GM18868 (cell line): ENCODE results near the gene IL21R.

Source experiments
- ATAC-seq: cut with Tn5 transposase; IDR thresholded peaks from one replicate; pipeline ENCODE4 v1.9.1; 2021; ENCODE audit warnings: mild to moderate bottlenecking, moderate library complexity; ENCODE audit not compliant: unreplicated experiment

The IL21R gene

DNA sequence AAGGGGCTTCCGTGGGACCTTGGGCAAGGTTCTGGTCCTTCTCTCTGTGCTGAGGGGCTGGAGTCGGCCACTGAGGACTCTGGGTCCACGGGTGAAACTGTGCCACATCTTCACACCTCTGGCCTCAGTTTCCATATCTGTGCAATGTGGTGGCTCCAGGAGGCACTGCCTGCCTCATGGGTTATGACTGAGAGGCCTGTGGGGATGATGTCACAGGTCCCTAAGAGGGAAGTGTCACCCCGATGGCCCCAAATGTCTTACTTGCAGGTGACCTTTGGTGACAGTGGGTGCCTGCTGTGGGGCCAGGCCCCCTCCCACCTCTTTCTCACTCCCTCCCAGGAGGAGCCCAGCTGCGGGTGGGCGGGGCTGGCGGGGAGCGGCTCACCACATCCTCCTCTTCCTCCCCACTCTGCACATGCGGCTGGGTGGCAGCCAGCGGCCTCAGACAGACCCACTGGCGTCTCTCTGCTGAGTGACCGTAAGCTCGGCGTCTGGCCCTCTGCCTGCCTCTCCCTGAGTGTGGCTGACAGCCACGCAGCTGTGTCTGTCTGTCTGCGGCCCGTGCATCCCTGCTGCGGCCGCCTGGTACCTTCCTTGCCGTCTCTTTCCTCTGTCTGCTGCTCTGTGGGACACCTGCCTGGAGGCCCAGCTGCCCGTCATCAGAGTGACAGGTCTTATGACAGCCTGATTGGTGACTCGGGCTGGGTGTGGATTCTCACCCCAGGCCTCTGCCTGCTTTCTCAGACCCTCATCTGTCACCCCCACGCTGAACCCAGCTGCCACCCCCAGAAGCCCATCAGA, at the start of gene IL21R:
IL21R (plus strand) TSS at position 407 of the 801 bp plus-strand sequence. CDS start 27,898 bp downstream, outside the sequence.
- ATAC-seq, result peak; percentile 51

DNA sequence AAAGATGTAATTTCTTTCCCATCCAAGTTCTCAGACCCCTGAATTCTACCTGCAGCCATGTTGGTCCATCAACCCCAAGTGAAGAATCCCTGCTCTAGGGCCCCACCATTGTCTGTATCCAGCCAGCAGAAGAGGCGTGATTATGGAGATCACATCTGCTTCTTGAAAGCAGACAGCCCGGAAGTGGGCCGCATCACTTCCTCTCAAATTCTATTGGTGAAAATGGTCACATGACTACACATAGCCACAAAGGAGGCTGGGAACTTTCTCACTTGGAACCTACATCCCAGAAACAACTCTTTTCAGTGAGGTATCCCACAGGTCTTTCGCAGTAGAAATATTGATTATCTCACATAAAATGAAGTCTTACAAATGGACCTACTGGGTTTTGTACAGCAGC, 48.1 kb upstream of the IL21R start:
- no peak for ATAC-seq

DNA sequence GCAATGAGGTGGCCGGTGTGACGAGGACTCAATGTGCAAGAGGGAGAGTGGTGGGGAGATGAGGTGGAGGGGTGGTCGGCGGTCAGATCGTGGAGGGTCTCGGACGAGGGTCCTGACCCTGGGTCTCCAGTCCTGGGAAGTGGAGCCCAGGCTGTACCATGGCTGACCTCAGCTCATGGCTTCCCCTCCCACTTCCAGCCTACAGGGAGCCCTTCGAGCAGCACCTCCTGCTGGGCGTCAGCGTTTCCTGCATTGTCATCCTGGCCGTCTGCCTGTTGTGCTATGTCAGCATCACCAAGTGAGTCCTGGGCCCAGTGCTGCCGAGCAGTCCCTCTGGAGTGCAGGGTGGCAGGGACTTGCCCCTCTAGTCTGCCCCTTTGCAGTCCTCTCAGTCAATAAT, 46.4 kb upstream of the IL21R start:
- ATAC-seq, result no peak

DNA sequence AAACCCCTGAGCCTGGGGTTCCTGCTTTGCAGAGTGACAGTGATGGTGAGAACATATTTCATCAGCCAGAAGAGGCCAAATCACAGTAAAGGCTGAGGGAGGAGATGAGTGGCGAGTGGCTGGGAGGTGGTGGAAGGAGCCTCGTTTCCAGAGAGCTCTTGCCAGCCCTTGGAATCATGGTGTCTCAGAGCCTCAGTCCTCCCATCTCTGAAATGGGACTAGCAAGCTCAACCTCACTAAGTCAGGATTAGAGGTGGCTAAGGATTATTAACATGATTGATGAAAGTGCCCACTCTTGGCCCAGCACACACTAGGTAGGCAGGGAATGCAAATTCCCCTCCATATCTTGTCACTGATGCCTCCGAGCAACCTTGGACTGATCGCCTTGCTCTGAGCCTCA, 45.2 kb upstream of the IL21R start:
- ATAC-seq, result no peak

DNA sequence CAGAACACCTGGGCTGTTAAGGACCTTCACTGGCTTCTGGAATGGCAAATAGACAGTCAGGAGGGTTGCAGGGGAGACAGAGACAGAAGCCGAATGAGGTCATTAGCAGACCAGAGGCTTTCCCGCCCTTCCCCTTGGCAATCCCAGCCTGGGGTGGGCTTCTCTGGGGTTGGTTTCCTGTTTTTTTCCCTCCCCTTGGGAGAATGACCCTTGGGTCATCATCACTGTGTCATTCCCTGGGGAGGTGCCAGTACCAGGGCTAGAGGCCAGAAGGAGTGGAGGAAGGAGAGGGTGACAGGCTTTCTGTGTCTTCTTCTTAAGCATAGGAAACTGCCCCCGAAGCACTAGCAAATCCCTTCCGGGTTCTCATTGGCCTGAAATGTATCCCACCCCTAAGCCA, 42.9 kb upstream of the IL21R start:
- ATAC-seq, result no peak

DNA sequence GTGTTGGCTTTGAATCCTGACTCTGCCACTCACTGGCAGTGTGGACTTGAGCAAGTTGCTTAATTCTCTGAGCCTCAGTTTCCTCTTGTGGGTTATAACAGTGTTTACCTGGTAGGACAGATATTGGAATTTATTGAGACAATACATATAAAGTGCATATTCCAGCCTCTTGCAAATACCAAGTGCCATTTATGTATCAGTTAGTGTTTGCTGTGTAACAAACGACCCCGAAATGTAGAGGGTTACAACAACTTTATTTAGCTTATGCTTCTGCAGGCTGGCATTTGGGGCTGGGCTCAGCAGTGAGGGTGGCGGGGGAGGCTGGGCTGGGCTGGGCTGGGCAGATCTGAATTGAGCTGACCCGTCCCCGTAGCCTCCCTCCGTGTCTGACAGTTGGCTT, 42.4 kb upstream of the IL21R start:
- no peak for ATAC-seq

DNA sequence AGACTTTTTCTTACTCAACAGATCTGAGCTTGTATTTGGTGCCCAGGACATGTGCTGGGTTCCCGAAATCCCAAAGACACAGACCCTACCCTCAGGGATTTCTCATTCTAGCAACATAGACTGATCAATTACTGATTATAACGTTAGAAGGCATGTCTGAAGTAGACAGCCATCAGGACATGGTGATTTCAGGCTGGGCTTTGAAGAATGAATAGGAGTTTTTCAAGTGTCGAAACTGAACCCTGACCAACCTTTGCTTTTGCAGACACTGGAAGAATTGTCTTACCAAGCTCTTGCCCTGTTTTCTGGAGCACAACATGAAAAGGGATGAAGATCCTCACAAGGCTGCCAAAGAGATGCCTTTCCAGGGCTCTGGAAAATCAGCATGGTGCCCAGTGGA, 40.0 kb upstream of the IL21R start:
- no peak for ATAC-seq

DNA sequence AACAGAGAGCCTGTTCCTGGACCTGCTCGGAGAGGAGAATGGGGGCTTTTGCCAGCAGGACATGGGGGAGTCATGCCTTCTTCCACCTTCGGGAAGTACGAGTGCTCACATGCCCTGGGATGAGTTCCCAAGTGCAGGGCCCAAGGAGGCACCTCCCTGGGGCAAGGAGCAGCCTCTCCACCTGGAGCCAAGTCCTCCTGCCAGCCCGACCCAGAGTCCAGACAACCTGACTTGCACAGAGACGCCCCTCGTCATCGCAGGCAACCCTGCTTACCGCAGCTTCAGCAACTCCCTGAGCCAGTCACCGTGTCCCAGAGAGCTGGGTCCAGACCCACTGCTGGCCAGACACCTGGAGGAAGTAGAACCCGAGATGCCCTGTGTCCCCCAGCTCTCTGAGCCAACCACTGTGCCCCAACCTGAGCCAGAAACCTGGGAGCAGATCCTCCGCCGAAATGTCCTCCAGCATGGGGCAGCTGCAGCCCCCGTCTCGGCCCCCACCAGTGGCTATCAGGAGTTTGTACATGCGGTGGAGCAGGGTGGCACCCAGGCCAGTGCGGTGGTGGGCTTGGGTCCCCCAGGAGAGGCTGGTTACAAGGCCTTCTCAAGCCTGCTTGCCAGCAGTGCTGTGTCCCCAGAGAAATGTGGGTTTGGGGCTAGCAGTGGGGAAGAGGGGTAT, 39.3 kb upstream of the IL21R start:
- no peak for ATAC-seq

DNA sequence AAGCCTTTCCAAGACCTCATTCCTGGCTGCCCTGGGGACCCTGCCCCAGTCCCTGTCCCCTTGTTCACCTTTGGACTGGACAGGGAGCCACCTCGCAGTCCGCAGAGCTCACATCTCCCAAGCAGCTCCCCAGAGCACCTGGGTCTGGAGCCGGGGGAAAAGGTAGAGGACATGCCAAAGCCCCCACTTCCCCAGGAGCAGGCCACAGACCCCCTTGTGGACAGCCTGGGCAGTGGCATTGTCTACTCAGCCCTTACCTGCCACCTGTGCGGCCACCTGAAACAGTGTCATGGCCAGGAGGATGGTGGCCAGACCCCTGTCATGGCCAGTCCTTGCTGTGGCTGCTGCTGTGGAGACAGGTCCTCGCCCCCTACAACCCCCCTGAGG, 38.7 kb upstream of the IL21R start:
- no peak for ATAC-seq

DNA sequence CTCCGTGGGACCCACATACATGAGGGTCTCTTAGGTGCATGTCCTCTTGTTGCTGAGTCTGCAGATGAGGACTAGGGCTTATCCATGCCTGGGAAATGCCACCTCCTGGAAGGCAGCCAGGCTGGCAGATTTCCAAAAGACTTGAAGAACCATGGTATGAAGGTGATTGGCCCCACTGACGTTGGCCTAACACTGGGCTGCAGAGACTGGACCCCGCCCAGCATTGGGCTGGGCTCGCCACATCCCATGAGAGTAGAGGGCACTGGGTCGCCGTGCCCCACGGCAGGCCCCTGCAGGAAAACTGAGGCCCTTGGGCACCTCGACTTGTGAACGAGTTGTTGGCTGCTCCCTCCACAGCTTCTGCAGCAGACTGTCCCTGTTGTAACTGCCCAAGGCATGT, 38.2 kb upstream of the IL21R start:
- ATAC-seq, result no peak

DNA sequence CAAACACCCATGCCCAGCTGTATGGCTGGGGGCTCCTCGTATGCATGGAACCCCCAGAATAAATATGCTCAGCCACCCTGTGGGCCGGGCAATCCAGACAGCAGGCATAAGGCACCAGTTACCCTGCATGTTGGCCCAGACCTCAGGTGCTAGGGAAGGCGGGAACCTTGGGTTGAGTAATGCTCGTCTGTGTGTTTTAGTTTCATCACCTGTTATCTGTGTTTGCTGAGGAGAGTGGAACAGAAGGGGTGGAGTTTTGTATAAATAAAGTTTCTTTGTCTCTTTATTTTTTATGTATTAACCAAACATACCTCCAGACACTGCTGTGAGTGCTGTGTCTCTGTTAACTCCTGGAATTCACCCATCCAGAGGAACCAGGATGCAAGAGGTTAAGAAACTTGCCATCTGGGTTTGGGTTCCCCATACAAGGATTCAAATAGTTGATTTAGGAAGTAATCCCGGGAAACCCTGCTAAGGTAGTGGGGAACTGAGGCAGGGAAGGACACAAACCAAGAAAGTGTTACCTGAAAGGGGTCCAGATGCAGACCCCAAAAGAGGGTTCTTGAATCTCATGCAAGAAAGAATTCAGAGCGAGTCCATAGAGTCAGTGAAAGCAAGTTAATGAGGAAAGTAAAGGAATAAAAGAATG, 37.4 kb upstream of the IL21R start:
- ATAC-seq, result no peak

DNA sequence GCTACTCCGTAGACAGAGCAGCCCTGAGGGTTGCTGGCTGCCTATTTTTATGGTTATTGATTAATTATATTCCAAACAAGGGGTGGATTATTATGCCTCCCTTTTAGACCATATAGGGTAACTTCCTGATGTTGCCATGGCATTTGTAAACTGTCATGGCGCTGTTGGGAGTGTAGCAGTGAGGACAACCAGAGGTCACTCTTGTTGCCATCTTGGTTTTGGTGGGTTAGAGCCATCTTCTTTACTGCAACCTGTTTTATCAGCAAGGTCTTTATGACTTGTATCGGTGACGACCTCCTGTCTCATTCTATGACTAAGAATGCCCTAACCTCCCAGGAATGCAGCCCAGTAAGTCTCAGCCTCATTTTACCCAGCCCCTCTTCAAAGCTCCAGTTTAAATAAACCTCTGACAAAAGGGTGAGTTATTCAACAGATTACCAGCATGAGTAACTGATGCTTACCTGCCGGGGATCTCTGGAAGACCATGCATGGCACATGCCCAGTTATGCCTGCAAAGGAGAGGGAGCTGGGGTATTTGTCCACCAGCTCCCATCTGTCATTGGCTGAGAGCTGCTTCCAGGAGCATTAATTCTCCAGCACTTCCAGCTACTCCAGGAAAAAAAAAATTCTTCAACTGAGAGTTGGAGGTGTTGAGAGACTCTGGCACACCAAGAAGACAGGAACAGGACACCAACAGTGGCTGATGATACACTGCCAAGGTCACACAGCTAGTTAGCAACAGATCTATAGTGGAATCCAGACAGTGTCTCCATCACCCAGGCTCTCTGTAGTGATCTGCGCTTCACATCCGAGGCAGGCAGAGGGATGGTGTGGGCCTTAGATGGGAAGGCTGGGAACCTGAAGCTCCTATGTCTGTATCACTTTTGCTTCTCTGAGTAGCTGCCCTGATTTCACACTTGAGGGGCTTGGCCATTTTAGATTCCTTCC, 36.6 kb upstream of the IL21R start:
- no peak for ATAC-seq

DNA sequence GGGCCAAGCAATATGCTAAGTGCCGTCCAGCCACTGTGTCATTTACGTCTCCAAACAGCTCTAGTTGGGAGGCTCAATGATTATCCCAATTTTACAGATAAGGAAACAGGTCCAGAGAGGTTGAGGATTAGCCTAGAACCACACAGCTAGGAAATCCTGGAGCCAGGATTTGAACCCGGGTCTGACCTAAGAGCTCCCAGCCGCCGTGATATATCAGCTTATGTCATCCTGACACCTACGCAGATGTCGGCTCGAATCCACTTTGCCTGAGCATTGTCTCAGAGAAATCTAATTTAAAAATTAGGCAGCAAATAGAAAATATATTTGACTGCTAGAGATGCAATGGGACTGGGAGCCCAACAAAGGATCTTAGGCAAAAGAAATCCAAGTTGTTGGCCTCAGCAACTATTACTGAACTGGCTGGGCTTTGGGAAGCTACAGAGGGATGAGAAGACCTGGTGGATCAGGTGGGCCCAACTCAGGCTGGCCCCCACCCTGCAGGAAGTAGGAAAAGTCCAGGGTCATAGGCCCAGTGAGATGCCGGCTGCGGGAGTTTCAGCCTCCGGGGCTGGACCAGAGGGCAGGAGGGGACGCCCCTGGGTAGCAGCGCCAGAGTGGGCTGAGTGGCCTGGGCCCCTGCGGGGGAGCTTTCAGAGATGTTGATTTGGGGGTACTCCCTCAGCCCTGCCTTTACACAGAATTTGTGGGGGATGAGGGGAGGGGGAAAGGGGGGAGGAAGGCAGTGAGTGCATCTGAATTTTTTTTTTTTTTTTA, 35.1 kb upstream of the IL21R start:
- peak; percentile 26 for ATAC-seq

DNA sequence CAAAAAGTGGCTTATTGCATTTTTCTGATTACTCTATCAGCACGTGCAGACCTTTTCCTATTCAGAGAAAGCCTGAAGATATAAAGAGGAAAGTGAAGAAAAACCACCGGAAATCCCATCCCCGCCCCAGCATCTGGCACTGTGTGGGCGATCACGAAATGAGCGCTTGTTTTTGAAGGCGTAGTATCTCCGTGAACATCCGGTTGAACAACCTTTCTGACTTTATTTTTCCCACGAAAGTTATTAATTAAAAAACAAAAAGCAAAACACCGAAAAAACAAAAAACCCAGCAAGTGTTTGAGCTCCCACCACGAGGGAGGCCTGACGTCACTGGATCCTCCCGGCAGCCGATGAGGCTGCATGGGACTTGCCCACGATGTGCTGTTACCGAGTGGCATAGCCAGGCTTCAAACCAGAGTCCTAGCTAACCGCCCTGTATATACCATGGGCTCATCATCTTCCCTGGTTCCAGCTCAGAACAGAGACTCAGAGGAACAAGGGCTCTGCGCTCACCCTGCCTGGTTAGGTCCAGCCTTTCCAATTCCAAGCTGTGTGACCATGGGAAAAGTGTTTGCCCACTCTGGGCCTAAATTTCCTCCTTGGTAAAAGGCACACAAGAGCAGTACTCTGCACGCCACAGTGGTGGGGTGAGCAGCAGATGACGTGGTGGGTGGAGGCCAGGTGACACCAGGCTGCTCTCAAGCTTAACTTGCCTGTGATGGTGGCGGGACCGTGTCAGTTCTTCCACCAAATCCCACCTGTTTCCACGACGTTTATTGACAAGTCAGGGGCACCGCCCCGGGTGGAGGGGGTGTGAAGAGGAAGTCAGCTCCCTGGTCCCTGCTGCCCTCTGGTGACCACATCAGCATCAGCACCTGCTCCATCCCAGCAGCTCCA, 34.3 kb upstream of the IL21R start:
- ATAC-seq, result peak; percentile 70

DNA sequence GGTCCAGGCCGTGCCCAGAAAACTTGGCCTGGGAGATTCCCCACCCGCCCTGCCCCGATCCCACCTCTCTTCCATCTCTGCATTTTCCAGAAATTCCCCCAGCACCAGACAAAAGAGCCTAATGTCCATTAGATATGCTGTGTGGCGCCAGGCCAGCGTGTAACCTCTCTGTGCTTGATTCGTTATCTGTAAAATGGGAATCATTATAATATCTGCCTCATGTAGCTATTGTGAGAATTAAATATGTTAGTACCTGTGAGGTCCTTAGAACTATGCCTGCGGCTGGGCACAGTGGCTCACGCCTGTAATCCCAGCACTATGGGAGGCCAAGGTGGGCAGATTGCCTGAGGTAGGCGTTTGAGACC, 33.6 kb upstream of the IL21R start:
- no peak for ATAC-seq

DNA sequence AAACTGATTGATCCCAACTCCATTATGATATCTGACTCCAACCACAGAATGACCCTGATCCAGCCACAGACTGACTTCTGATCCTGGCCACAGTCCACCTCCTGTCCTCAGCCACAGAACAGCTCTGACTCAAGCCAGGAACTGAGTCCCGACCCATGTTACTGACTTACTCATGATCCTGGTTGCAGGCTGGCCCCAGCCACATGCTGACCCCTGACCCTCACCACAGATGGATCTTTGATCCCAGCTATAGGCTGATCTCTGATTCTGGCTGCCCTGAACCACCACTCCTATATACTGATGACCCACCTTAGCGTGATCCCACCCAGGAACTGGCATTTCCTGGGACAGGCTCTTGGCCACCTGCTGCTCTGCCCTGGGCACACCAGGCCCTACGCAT, 32.2 kb upstream of the IL21R start:
- ATAC-seq, result no peak

DNA sequence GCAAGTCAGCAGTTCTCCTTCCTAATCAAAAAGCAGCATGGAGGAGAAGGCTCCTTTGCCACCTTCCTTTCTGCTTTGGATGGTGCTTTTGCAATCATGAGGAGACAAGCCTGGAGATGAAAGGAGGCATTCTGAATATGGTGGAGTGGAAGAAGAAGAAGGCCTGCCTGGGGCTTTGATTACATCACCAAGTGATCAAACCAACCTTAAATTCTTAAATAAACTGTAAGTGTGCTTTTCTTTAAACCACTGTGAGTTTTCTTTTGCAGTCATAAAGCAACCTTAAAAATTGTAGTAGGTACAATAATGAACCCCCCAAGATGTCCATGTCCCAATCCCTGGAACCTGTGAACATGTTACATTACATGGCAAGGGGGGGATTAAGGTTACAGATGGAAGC, 31.7 kb upstream of the IL21R start:
- no peak for ATAC-seq

DNA sequence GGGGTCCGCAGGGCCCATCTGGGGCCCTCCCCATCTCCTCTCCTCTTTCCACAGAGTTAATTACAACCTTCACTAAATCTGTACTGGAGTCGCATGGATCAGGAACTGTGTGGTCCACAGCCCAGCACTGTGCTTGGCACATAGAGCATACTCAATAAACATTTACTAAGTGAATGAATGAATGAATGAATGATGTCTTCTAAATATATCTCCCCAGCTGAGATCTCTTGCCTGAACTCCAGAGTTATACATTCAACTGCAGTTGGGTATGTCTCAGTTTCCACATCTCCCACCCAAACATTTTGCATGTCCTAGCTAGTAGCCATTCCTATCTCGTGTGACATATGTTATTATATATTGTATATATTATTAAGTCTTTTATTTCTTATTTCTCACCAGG, 28.7 kb upstream of the IL21R start:
- no peak for ATAC-seq

DNA sequence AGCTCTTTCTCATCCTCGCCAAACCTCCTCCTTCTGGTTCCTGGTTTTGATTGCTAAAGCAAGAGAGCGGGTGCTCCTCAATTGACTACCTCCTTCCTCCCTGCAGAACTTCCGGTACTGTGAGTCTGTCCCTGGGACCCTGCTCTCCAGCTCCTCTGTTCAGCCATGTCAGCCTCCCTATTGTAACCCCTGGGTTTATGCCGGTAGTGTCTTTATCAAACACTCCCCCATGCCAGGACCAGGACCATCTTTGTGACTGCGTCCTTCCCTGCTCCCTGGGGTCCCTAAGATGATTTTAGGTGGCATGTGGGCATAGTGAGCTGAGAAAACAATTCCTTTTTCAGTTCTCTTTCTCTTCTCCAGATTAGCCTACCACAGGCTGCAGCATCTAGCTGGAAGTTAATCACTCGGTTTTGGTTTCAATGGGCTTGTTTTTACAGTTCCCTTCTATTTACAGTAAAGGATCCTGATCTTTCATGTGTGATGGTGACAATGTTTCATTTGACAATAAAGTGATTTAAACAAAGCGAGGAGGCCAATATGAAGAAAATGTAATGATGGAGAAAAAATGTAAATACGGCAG, 27.7 kb upstream of the IL21R start:
- ATAC-seq, result peak; percentile 30
